ENCODE results near the gene GDF10.

- no peak for TF ChIP-seq CTCF (IDR thresholded peaks at IDR 0.05)
- no peak for TF ChIP-seq RXRA (IDR thresholded peaks at IDR 0.05; ENCODE audit: borderline replicate concordance, low read depth)
- no peak for TF ChIP-seq NFIC (IDR thresholded peaks at IDR 0.05; ENCODE audit: borderline replicate concordance)
- TF ChIP-seq, protein P1, sequence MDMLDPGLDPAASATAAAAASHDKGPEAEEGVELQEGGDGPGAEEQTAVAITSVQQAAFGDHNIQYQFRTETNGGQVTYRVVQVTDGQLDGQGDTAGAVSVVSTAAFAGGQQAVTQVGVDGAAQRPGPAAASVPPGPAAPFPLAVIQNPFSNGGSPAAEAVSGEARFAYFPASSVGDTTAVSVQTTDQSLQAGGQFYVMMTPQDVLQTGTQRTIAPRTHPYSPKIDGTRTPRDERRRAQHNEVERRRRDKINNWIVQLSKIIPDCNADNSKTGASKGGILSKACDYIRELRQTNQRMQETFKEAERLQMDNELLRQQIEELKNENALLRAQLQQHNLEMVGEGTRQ (IDR thresholded peaks at IDR 0.05; ENCODE audit: borderline replicate concordance, low read depth, low read length): no peak
- TF ChIP-seq EZH2phosphoT487 (IDR thresholded peaks at IDR 0.05; ENCODE audit: borderline replicate concordance, low read depth): no peak
Observed at GRCh38 chr10:47329855-47330254, 29.9 kb downstream of the GDF10 start.
